ENCODE data around the gene ZNF362.
"Not testable (repeated sequence)": the region's sequence is repeated elsewhere in the genome, so short reads cannot be mapped to it uniquely, and the experiment has no call there.

Gene ZNF362, protein sequence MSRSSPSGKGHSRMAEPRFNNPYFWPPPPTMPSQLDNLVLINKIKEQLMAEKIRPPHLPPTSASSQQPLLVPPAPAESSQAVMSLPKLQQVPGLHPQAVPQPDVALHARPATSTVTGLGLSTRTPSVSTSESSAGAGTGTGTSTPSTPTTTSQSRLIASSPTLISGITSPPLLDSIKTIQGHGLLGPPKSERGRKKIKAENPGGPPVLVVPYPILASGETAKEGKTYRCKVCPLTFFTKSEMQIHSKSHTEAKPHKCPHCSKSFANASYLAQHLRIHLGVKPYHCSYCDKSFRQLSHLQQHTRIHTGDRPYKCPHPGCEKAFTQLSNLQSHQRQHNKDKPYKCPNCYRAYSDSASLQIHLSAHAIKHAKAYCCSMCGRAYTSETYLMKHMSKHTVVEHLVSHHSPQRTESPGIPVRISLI

DNA sequence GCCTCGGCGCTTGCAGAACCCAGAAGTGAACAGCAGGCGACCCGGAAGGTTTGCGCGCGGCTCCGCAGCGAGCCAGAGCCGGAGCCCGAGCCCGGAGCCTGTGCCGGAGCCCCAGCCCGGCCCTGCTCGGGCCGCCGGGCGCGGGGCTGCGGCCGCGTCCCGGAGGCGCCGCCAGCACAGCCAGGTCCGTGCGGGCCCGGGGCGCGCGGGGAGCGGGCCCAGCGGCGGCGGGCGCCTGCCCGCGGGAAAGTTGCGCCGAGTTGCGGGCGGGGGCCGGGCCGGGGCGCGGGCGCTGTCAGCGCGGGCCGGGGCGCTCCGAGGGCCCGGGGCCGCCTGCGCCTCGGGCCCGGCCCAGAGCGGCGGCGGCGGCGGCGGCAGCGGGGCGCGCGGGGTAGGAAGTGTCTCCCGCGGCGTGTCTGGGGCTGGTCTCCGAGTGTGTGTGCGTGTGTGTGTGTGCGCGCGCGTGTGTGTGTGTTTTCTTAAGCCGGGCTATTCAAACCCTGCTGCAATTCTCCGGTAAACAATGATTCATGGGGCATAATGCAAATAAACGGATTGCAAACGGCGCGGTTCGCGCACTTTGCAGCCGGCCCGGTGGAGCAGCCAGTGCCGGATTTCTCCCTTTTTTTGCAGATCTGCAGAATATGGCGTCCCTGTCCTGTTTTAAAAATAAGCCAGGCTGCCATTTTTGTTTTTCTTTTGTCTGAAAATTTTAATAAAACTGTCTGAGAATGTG, at the start of gene ZNF362:
Gene ZNF362 (plus strand): TSS at position 22 of the 736 bp plus-strand sequence. CDS start 14,083 bp downstream, outside the sequence.
- DNase-seq = peak; percentile 78

DNA sequence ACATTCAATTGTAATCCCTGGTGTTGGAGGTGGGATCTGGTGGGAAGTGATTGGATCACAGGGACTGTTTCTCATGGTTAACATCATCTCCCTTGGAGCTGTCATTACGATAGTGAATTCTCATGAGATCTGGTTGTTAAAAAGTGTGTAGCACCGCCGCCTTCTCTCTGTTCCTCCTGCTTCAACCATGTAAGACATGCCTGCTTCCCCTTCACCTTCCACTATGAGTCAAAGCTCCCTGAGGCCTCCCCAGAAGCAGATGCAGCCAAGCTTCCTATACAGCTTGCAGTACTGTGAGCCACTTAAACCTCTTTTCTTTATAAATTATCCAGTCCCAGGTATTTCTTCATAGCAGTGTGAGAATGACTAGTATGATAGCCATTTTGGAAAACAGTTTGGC, 44.3 kb upstream of the ZNF362 start:
- DNase-seq = no peak

- DNase-seq = no peak
Observed at GRCh38 chr1:33219886-33220661, 36.2 kb upstream of the ZNF362 start.

GRCh38 chr1:33220676-33221384, 35.5 kb upstream of the ZNF362 start:
- no peak for DNase-seq

GRCh38 chr1:33221385-33221758, 34.9 kb upstream of the ZNF362 start:
- no peak for DNase-seq

GRCh38 chr1:33222381-33222780, 33.9 kb upstream of the ZNF362 start:
- DNase-seq = no peak

DNA sequence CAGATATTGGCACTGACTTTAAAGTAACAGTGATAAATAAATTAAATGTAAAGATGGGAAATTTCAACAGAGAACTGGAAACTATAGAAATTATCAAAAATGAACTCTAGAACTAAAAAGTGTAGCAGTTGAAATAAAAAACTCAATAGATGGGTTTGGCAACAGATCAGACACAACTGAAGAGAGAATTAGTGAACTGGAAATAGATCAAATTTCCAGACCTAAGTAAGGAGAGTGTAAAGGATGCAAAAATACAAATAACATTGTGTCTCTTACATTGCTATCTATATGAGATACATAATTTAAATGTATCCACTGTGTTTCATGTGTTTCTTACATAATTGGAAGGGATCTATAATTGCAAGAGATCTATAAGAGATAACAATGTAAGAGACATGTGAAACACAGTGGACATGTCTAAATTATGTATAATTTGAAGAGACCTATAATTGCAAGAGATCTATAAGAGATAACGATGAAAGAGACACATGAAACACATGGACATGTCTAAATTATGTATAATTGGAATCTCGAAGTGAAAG, 32.1 kb upstream of the ZNF362 start:
- no peak for DNase-seq

DNA sequence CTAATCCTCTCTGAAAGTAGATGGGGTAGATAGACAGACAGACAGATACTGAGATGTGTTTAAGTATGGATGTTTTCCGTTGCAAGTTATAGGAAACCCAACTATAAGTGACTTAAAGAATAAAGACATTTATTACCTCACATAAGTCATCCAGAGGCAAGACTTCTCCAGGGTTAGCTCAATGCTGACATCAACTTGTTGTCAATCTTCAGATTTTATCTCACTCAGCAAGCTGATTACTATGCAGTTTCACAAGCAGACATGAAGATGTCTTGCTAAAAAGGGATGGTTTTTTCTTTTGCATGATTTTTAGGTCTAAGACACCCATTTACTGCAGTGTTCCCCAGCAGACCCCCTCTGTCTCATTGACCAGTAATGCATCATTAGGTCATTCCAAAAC, 30.7 kb upstream of the ZNF362 start:
- DNase-seq = no peak

GRCh38 chr1:33228935-33229487, 27.3 kb upstream of the ZNF362 start:
- DNase-seq = no peak

GRCh38 chr1:33231166-33231565, 25.1 kb upstream of the ZNF362 start:
- DNase-seq = no peak

DNA sequence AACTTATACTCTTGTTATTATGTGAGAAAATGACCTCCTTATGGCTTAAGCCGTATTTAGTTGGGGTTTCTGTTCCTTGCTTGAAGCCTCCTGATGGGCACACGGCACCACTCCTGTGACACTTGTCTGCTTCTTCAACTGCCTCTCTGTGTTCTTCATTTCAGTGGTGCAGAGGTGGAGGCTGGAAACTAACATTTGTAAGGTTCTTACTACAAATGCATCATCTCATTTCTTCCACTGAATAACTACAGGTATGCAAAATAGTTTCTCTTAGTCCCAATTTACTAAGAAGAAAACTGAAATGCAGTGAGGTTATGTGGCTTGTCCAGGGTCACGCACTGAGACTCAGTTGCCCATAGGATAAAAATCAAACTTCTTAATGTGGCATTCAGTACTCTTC, 23.6 kb upstream of the ZNF362 start:
- no peak for DNase-seq

DNA sequence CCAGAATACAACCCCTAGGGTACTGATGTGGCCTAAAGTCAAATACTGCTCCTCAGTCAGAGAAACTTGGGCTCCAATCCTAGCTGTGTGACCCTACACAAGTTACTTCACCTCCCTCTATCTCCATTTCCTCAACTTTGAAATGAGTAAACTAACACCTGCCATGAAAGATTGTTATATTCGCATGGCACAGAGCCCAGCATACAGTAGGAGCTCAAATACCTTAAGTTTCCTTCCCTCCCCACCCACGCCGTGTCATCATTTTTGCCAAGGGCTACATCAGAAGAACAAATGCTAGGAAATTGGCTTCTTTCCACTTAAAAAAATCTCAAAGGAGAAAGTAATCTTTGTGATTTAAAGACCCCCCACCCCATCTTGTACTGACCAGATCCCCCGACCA, 22.2 kb upstream of the ZNF362 start:
- DNase-seq = no peak

GRCh38 chr1:33234588-33234990, 21.7 kb upstream of the ZNF362 start:
- DNase-seq = no peak

DNA sequence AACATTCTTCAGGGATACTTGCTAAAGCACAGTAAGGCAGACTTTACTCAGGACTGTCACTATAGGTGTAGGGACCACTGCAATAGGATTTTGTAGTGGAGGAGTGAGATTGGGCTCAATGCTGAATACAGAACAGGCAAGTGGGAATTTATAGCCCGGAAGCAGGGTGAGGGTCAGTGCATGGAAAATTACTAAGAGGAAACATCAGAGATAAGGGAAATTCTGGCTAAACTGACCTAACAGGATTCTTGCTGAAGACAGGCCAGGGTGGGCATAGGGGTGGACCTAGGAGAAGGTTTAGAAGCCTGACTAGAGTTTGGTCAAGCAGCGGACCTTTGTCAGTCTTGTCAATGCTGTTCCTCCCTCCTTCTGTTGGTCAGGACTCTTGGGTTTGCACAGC, 20.8 kb upstream of the ZNF362 start:
- DNase-seq = no peak

GRCh38 chr1:33236498-33236897, 19.8 kb upstream of the ZNF362 start:
- DNase-seq = no peak

DNA sequence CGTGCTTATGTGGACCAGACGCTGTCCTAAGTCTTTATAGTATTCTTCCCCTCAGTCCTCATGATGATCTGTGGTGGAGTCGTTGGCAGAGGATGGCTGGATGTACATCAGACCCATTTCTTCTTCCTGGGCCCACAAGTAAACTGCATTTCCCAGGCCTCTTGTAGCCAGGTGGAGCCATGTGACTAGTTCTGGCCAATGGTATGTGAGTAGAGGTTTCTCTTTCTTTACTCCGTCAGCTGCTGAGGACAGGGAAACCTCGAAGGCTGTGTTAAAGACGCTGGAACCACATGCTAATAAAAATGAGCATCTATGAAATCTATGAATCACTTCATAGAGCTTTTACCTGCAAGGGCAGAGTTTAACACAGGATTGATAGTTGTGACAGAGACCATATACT, 18.7 kb upstream of the ZNF362 start:
- peak; percentile 37 for DNase-seq

DNA sequence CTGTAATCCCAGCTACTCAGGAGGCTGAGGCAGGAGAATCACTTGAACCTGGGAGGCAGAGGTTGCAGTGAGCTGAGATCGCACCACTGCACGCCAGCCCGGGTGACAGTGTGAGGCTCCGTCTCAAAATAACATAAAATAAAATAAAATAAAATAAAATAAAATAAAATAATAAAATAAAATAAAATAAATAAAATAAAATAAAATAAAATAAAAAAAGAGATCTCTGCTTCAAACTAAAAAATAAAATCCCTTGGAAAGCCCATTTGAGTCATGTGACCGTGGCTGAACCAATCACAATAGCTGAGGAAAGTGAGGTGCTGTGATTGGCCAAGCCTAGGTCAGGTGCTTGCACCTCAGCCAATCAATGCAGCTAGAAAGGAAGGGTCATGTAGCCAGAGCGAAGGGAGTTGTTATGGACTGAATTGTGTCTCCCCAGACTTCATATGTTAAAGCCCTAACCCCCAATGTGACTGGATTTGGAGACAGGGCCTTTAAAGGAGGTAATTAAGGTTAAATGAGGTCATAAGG, 18.0 kb upstream of the ZNF362 start:
- DNase-seq = not testable (repeated sequence)

- DNase-seq = not testable (repeated sequence)
Observed at GRCh38 chr1:33239410-33239809, 16.9 kb upstream of the ZNF362 start.

GRCh38 chr1:33241866-33242265, 14.4 kb upstream of the ZNF362 start:
- no peak for DNase-seq

DNA sequence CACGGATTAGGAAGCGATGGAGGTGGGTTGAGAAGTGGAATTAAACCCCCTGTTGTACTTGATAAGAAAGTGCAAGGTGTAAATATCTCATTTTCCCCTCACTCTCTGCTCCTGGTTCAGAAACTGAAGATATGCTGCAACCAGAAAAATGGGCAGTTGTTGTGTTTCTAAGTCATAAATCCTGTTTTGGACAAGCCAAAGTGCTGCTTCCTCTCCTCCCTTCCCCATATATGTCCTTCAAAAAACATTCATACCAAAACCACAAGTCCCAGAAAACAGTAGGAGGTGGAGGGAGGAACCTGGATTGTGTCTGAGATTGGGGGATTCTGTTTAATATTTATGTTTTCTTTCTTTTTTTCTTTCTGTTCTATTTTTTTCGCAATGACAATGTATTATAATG, 13.6 kb upstream of the ZNF362 start:
- no peak for DNase-seq

- DNase-seq = no peak
Observed at GRCh38 chr1:33244143-33244808, 12.0 kb upstream of the ZNF362 start.
